SK-N-SH (cell line): ENCODE results near the gene MYL5. TPM values are rescaled to one million over a fixed set of nuclear protein-coding genes. Genes with fewer than 3 reads are reported as not detected.

Experiments used
- CTCF ChIA-PET: fragments of 300-600, 350-600 bp; formaldehyde crosslinking; extraction: SDS; loops from one replicate; lab custom pipeline; 2021; lab: Yijun Ruan, JAX
- POLR2A ChIA-PET: fragments of 350-600 bp; sonication (Branson Sonifier 250); formaldehyde crosslinking; extraction: SDS; loops from one replicate; lab custom pipeline; 2020; ENCODE audit warnings: antibody characterized with exemption, inconsistent platforms; lab: Yijun Ruan, JAX
- DNase-seq: peaks from one replicate; pipeline ENCODE4 v3.0.0; 2012
- H2AFZ ChIP-seq: fragments of 200-600 bp; sonication (generic); 2 replicates; pipeline ENCODE4 v1.8.1; 2016; ENCODE audit warnings: antibody characterized with exemption, mild to moderate bottlenecking, low read depth
- H3F3A ChIP-seq: fragments of 200-600 bp; sonication (generic); replicated peaks from 2 replicates; pipeline ENCODE3; 2016; ENCODE audit warnings: antibody characterized with exemption, mild to moderate bottlenecking; ENCODE audit not compliant: insufficient read depth
- H3K27ac ChIP-seq, 2 experiments: fragments of 200-500 bp in 1 of 2; fragments of 200-600 bp in 1 of 2; sonication (Bioruptor generic) in 1 of 2; sonication (generic), shearing (Covaris generic) in 1 of 2; 2 replicates each; pipeline versions ENCODE4 v1.5.1 to v1.6.1; 2014 to 2016; ENCODE audit warnings: low read depth in 2 of 2, inconsistent platforms in 1 of 2, low read length in 1 of 2, mild to moderate bottlenecking in 1 of 2, mixed read lengths in 1 of 2
- H3K27me3 ChIP-seq: fragments of 200-600 bp; sonication (generic), shearing (Covaris generic); 2 replicates; pipeline ENCODE4 v1.6.1; 2016; ENCODE audit warnings: mixed run types; ENCODE audit not compliant: insufficient read depth
- H3K36me3 ChIP-seq, 2 experiments: fragments of 200-500 bp in 1 of 2; fragments of 200-600 bp in 1 of 2; sonication (Bioruptor generic) in 1 of 2; sonication (generic) in 1 of 2; replicated peaks in 1 of 2; 2 replicates each; pipeline versions ENCODE3 to v1.5.1; 2014 to 2016; ENCODE audit warnings: low read length in 1 of 2, mild to moderate bottlenecking in 1 of 2; ENCODE audit not compliant: insufficient read depth in 2 of 2, control insufficient read depth in 1 of 2
- H3K4me1 ChIP-seq, 2 experiments: fragments of 200-500 bp in 1 of 2; fragments of 200-600 bp in 1 of 2; sonication (Bioruptor generic) in 1 of 2; sonication (generic), shearing (Covaris generic) in 1 of 2; 2 replicates each; pipeline versions ENCODE4 v1.5.1 to v1.6.1; 2014 to 2016; ENCODE audit warnings: low read depth in 1 of 2, low read length in 1 of 2, mixed run types in 1 of 2; ENCODE audit not compliant: insufficient read depth in 2 of 2, control insufficient read depth in 1 of 2
- H3K4me2 ChIP-seq: fragments of 200-600 bp; sonication (generic), shearing (Covaris generic); 2 replicates; pipeline ENCODE4 v1.6.1; 2017; ENCODE audit warnings: mixed run types
- H3K4me3 ChIP-seq, 2 experiments: fragments of 200-500 bp in 1 of 2; fragments of 200-600 bp in 1 of 2; sonication (Bioruptor generic) in 1 of 2; sonication (generic), shearing (Covaris generic) in 1 of 2; 2 replicates each; pipeline versions ENCODE4 v1.5.1 to v1.8.1; 2014 to 2016; ENCODE audit warnings: low read depth in 2 of 2, inconsistent platforms in 1 of 2, low read length in 1 of 2, mild to moderate bottlenecking in 1 of 2, mixed read lengths in 1 of 2, moderate library complexity in 1 of 2
- H3K79me2 ChIP-seq: fragments of 200-600 bp; sonication (generic); 2 replicates; pipeline ENCODE4 v1.8.1; 2017; ENCODE audit warnings: mild to moderate bottlenecking; ENCODE audit not compliant: insufficient read depth
- H3K9ac ChIP-seq: fragments of 200-600 bp; sonication (generic); 2 replicates; pipeline ENCODE4 v1.6.1; 2017; ENCODE audit warnings: mixed run types
- H3K9me2 ChIP-seq: fragments of 200-600 bp; sonication (generic); 2 replicates; pipeline ENCODE4 v1.6.1; 2017; ENCODE audit warnings: mixed run types
- H3K9me3 ChIP-seq: fragments of 200-600 bp; sonication (generic); 2 replicates; pipeline ENCODE4 v1.6.1; 2017; ENCODE audit warnings: mixed run types, mild to moderate bottlenecking, moderate library complexity
- H4K20me1 ChIP-seq: fragments of 200-600 bp; sonication (generic); 2 replicates; pipeline ENCODE4 v1.6.1; 2017; ENCODE audit warnings: mild to moderate bottlenecking, mixed run types; ENCODE audit not compliant: insufficient read depth
- EP300 ChIP-seq, 2 experiments: IDR thresholded peaks; 2 replicates each; pipeline versions ENCODE4 v1.4.0 to v1.6.1; 2012; ENCODE audit warnings: borderline replicate concordance in 1 of 2, low read depth in 1 of 2, low read length in 1 of 2
- EZH2phosphoT487 ChIP-seq: fragments of 200-600 bp; sonication (generic); IDR thresholded peaks from 2 replicates; pipeline ENCODE4 v1.6.1; 2017; ENCODE audit warnings: low read depth, mixed run types, mild to moderate bottlenecking, antibody characterized with exemption, moderate library complexity, borderline replicate concordance
- FOXJ3 ChIP-seq: sonication (generic); formaldehyde crosslinking; IDR thresholded peaks from 2 replicates; pipeline ENCODE4 v1.5.1; 2020; ENCODE audit warnings: mild to moderate bottlenecking, missing genetic modification reagents
- FOXM1 ChIP-seq: IDR thresholded peaks from 2 replicates; pipeline ENCODE4 v1.4.0; 2012; ENCODE audit warnings: low read depth, mild to moderate bottlenecking
- IRF3 ChIP-seq: fragments of 150-350 bp; IDR thresholded peaks from 2 replicates; pipeline ENCODE4 v1.6.1; 2016; ENCODE audit warnings: mild to moderate bottlenecking, low read depth, low read length
- JUND ChIP-seq: IDR thresholded peaks from 2 replicates; pipeline ENCODE4 v1.4.0; 2012
- MEF2A ChIP-seq: IDR thresholded peaks from 2 replicates; pipeline ENCODE4 v1.4.0; 2012; ENCODE audit warnings: low read depth, borderline replicate concordance
- RAD21 ChIP-seq: IDR thresholded peaks from 2 replicates; pipeline ENCODE4 v1.6.1; 2012; ENCODE audit warnings: mild to moderate bottlenecking, low read length
- REST ChIP-seq: IDR thresholded peaks from 2 replicates; pipeline ENCODE4 v1.6.1; 2012; ENCODE audit warnings: mild to moderate bottlenecking, low read depth, low read length, moderate library complexity
- SIN3A ChIP-seq: IDR thresholded peaks from 2 replicates; pipeline ENCODE4 v1.6.1; 2012; ENCODE audit warnings: low read depth, mild to moderate bottlenecking, low read length, moderate library complexity, borderline replicate concordance
- TEAD4 ChIP-seq: IDR thresholded peaks from 2 replicates; pipeline ENCODE4 v1.4.0; 2012; ENCODE audit warnings: mild to moderate bottlenecking, borderline replicate concordance; ENCODE audit not compliant: insufficient read depth
- USF2 ChIP-seq: fragments of 150-350 bp; IDR thresholded peaks from 2 replicates; pipeline ENCODE4 v1.6.1; 2017; ENCODE audit warnings: antibody characterized with exemption, low read length, low read depth, borderline replicate concordance
- WGBS: methylation state at CpG from one replicate; pipeline ENCODE4 v1.1.6; 2017; ENCODE audit warnings: low lambda C conversion rate; 5-methylcytosine and 5-hydroxymethylcytosine counted together
- polyA plus RNA-seq, 3 experiments: library from polyadenylated mRNA; depleted of rRNA; stranded (reverse); fragments of >200 nt; gene quantifications; 2 replicates each; pipeline ENCODE4 v1.2.3, GENCODE V29; 2012

Gene MYL5
- polyA plus RNA-seq, 1 of the 3 experiments (the other 2 are of a cell fraction), result 46.9 TPM

- Histone ChIP-seq H3K4me3 (no peak overlapping the region), H3K4me1 (no peaks in the 10 kb centered on the region; a peak in 1 of 4 replicates), H2AFZ (no peak overlapping the region), H3K9ac (no peak overlapping the region), H3F3A (no peaks in the 10 kb centered on the region), H3K27me3 (no peaks in the 10 kb centered on the region), H4K20me1 (no peaks in the 10 kb centered on the region), H3K27ac (no peak overlapping the region), H3K4me2 (no peak overlapping the region), H3K79me2 (peaks cover 1% of the 10 kb centered on the region; the same call in 1 of the 2 replicates), H3K9me3 (no peaks in the 10 kb centered on the region), H3K36me3 (no peaks in the 10 kb centered on the region), H3K9me2 (no peaks in the 10 kb centered on the region)
- no peak for DNase-seq
- TF ChIP-seq RAD21 (peak; percentile 25; the same call in 1 of the 2 replicates), EP300 (IDR thresholded peaks at IDR 0.05; ENCODE audit: borderline replicate concordance in 1 of 2, low read depth in 1 of 2, low read length in 1 of 2) (no peak)
- WGBS, result 83% methylated on average over 16 of the region's 16 CpGs
- ChIA-PET CTCF (interaction anchor here (0.9 to 2.8 kb wide), 3 partner anchors 17 to 98 kb away, joined by 3 to 22 read pairs (median 4); partner anchors contain the start of genes ATP5ME and MYL5), POLR2A (no interaction called here)
These were observed 26.4 kb downstream of the MYL5 start for GRCh38 chr4:700587-701264.

GRCh38 chr4:702618-703048 is 28.3 kb downstream of the MYL5 start:
- CTCF ChIA-PET, result interaction anchor here (1.2 to 2.4 kb wide), 2 partner anchors 18 to 29 kb away, joined by 4 to 8 read pairs; partner anchors contain the start of gene ATP5ME
- Histone ChIP-seq H4K20me1 (peaks cover 5% of the 10 kb centered on the region; the same call in 1 of the 2 replicates), H3K9me2 (no peaks in the 10 kb centered on the region)

GRCh38 chr4:703336-704197 is 29.2 kb downstream of the MYL5 start:
- no peak for DNase-seq
- no peaks in the 10 kb centered on the region for H3K9me3 ChIP-seq
- H3K36me3 ChIP-seq, result no peaks in the 10 kb centered on the region
- ChIA-PET CTCF (interaction anchor here (0.7 to 2.4 kb wide), 3 partner anchors 19 to 39 kb away, joined by 3 to 8 read pairs (median 4); partner anchors contain the start of gene ATP5ME), POLR2A (interaction anchor here (1.4 kb wide), 1 partner anchor 17 kb away, joined by 3 read pairs; no protein-coding TSS in a partner anchor)
- H3K4me2 ChIP-seq, result no peak overlapping the region
- H3K79me2 ChIP-seq, result peaks cover 25% of the 10 kb centered on the region
- peaks cover 13% of the 10 kb centered on the region for H4K20me1 ChIP-seq
- peaks cover 2% of the 10 kb centered on the region for H3F3A ChIP-seq
- no peak overlapping the region for H3K27ac ChIP-seq
- no peak overlapping the region for H2AFZ ChIP-seq
- no peaks in the 10 kb centered on the region for H3K27me3 ChIP-seq
- WGBS, result 65% methylated on average over 6 of the region's 10 CpGs
- no peak overlapping the region for H3K9ac ChIP-seq
- no peak overlapping the region for H3K4me3 ChIP-seq
- no peaks in the 10 kb centered on the region for H3K9me2 ChIP-seq
- H3K4me1 ChIP-seq, result peaks cover 0 to 13% of the 10 kb centered on the region in 2 experiments; a peak in 1 of 4 replicates
- TF ChIP-seq IRF3, result no peak
- TF ChIP-seq USF2, result no peak
- no peak for TF ChIP-seq SIN3A
- TF ChIP-seq EZH2phosphoT487, result no peak
- no peak for TF ChIP-seq FOXM1
- no peak for TF ChIP-seq REST

More at GRCh38 chr4:702618-703048, 28.3 kb downstream of the MYL5 start:
- Histone ChIP-seq H3F3A (no peaks in the 10 kb centered on the region), H3K4me1 (peaks cover 0 to 7% of the 10 kb centered on the region in 2 experiments; a peak in 1 of 4 replicates), H2AFZ (no peak overlapping the region), H3K9me3 (no peaks in the 10 kb centered on the region), H3K4me3 (no peak overlapping the region), H3K4me2 (no peak overlapping the region), H3K27ac (no peak overlapping the region), H3K36me3 (no peaks in the 10 kb centered on the region)
- TF ChIP-seq MEF2A (no peak), FOXJ3 (CRISPR knock-in tag) (no peak), TEAD4 (no peak), SIN3A (no peak), JUND (no peak), RAD21 (no peak)
- TF ChIP-seq, all 33 proteins: peak for 0
- 96% methylated on average over 7 of the region's 7 CpGs for WGBS
- peaks cover 17% of the 10 kb centered on the region for H3K79me2 ChIP-seq
- DNase-seq, result no peak
- no peaks in the 10 kb centered on the region for H3K27me3 ChIP-seq
- no peak overlapping the region for H3K9ac ChIP-seq
- POLR2A ChIA-PET, result no interaction called here
